Keratinocyte (primary cell): ENCODE measurements around the gene MAGI3.

Source experiments
- EZH2 ChIP-seq: IDR thresholded peaks from one replicate; pipeline ENCODE4 v1.6.1; 2012; ENCODE audit warnings: inconsistent platforms, mild to moderate bottlenecking, low read length, moderate library complexity
- TF ChIP-seq, protein P1 (sequence below), 3 experiments: IDR thresholded peaks in 1 of 3; conservative IDR thresholded peaks in 1 of 3; optimal IDR thresholded peaks in 1 of 3; 2 replicates in 2 of 3; 3 replicates in 1 of 3; pipeline versions ENCODE3 to v1.5.1; 2011; ENCODE audit warnings: low read length in 3 of 3, mild to moderate bottlenecking in 3 of 3, moderate library complexity in 2 of 3, control low read depth in 1 of 3, inconsistent platforms in 1 of 3; ENCODE audit not compliant: insufficient read depth in 2 of 3; ENCODE audit errors: extremely low read depth in 1 of 3

DNA sequence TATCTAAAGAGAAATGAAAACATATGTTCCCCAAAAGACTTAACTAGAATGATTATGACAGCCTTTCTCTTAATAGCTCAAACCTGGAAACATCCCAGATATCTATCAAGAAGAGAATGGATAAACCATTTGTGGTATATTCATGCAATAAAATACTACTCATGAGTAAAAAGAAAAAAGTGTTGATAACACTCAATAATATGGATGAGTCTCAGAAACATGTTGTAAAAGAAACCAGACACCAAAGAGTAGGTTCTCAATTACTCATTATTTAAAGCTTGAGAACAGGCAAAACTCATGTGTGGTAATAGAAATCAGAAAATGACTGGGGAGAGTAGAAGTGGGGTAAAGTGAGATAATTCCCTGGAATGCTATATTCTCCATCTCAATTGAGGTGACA is 214.8 kb downstream of the MAGI3 start:
- no peak for TF ChIP-seq EZH2
- TF ChIP-seq, protein P1, sequence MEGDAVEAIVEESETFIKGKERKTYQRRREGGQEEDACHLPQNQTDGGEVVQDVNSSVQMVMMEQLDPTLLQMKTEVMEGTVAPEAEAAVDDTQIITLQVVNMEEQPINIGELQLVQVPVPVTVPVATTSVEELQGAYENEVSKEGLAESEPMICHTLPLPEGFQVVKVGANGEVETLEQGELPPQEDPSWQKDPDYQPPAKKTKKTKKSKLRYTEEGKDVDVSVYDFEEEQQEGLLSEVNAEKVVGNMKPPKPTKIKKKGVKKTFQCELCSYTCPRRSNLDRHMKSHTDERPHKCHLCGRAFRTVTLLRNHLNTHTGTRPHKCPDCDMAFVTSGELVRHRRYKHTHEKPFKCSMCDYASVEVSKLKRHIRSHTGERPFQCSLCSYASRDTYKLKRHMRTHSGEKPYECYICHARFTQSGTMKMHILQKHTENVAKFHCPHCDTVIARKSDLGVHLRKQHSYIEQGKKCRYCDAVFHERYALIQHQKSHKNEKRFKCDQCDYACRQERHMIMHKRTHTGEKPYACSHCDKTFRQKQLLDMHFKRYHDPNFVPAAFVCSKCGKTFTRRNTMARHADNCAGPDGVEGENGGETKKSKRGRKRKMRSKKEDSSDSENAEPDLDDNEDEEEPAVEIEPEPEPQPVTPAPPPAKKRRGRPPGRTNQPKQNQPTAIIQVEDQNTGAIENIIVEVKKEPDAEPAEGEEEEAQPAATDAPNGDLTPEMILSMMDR (optimal IDR thresholded peaks at IDR 0.05 in 1 of 3, IDR thresholded peaks at IDR 0.05 in 1 of 3, conservative IDR thresholded peaks at IDR 0.05 in 1 of 3; ENCODE audit: extremely low read depth in 1 of 3, insufficient read depth in 2 of 3, low read length in 3 of 3), result no peak
